ENCODE data around the gene CAPNS2.
A peak's percentile ranks its signal among the peaks of the same experiment; 100 is the strongest.
"Not testable (repeated sequence)": the region's sequence is repeated elsewhere in the genome, so short reads cannot be mapped to it uniquely, and the experiment has no call there.

Gene CAPNS2

GRCh38 chr16:55569025-55569424, 2.5 kb downstream of the CAPNS2 start:
- peak in 1 of 2 experiments; percentile 62 for DNase-seq

GRCh38 chr16:55570159-55570558, 3.7 kb downstream of the CAPNS2 start:
- no peak for DNase-seq

- DNase-seq = no peak
Observed at GRCh38 chr16:55571191-55571897, 4.9 kb downstream of the CAPNS2 start.

GRCh38 chr16:55572439-55572838, 6.0 kb downstream of the CAPNS2 start:
- no peak for DNase-seq

- DNase-seq = no peak
Observed at GRCh38 chr16:55574811-55575210, 8.3 kb downstream of the CAPNS2 start.

GRCh38 chr16:55575496-55575895, 9.0 kb downstream of the CAPNS2 start:
- no peak for DNase-seq

- no peak for DNase-seq
Observed at GRCh38 chr16:55576384-55576783, 9.9 kb downstream of the CAPNS2 start.

- no peak for DNase-seq
Observed at GRCh38 chr16:55577887-55578286, 11.4 kb downstream of the CAPNS2 start.

- peak; percentile 25 to 33 for DNase-seq
Observed at GRCh38 chr16:55585631-55586030, 19.1 kb downstream of the CAPNS2 start.

- no peak for DNase-seq
Observed at GRCh38 chr16:55588799-55589198, 22.3 kb downstream of the CAPNS2 start.

GRCh38 chr16:55592306-55592705, 25.8 kb downstream of the CAPNS2 start:
- no peak for DNase-seq

GRCh38 chr16:55597928-55598327, 31.4 kb downstream of the CAPNS2 start:
- DNase-seq = no peak

GRCh38 chr16:55605754-55606336, 39.4 kb downstream of the CAPNS2 start:
- no peak for DNase-seq

GRCh38 chr16:55613613-55614335, 47.3 kb downstream of the CAPNS2 start:
- no peak for DNase-seq

- no peak for DNase-seq
Observed at GRCh38 chr16:55615071-55615470, 48.6 kb downstream of the CAPNS2 start.

GRCh38 chr16:55615670-55616069, 49.2 kb downstream of the CAPNS2 start:
- not testable (repeated sequence) for DNase-seq

Measured in NCI-H1930 (cell line).